K562 (cell line): ENCODE results near the gene KAZALD1. TPM values are rescaled to one million over a fixed set of nuclear protein-coding genes. Genes with fewer than 3 reads are reported as not detected.

Experiments
- BRD4 ChIP-seq: fragments of 200-600 bp; sonication (generic); IDR thresholded peaks from 2 replicates; pipeline ENCODE4 v1.6.1; 2017; ENCODE audit warnings: inconsistent platforms
- CBX5 ChIP-seq: IDR thresholded peaks from 2 replicates; pipeline ENCODE4 v1.6.1; 2014; ENCODE audit warnings: low read depth, borderline replicate concordance
- ELF1 ChIP-seq: fragments of 200-800 bp; sonication (Bioruptor generic); IDR thresholded peaks from 2 replicates; pipeline ENCODE4 v1.6.1; 2016; ENCODE audit warnings: missing genetic modification characterization, missing compliant biosample characterization
- ERF ChIP-seq: fragments of 450-650 bp; formaldehyde crosslinking; IDR thresholded peaks from 2 replicates; pipeline ENCODE4 v1.4.0; 2020; ENCODE audit warnings: mild to moderate bottlenecking, mixed read lengths
- ETV5 ChIP-seq: sonication (generic); formaldehyde crosslinking; IDR thresholded peaks from 2 replicates; pipeline ENCODE4 v1.4.0; 2020; ENCODE audit warnings: low read depth, mild to moderate bottlenecking, missing genetic modification reagents
- HNRNPK ChIP-seq: fragments of 200-400 bp; formaldehyde crosslinking; IDR thresholded peaks from one replicate; pipeline ENCODE4 v1.6.1; 2018; ENCODE audit warnings: mild to moderate bottlenecking, low read depth, low read length; ENCODE audit not compliant: poor library complexity, severe bottlenecking
- KLF16 ChIP-seq: IDR thresholded peaks from 2 replicates; pipeline ENCODE4 v1.6.1; 2016; ENCODE audit warnings: antibody characterized with exemption
- MAFF ChIP-seq: IDR thresholded peaks from 2 replicates; pipeline ENCODE4 v1.6.1; 2012; ENCODE audit warnings: low read length, improper control_type of control experiment
- MECOM ChIP-seq: fragments of 250-450 bp; sonication (Bioruptor Pico); IDR thresholded peaks from 2 replicates; pipeline ENCODE4 v1.8.0; 2022; ENCODE audit warnings: inconsistent platforms
- SRSF1 ChIP-seq: fragments of 200-400 bp; formaldehyde crosslinking; IDR thresholded peaks from 2 replicates; pipeline ENCODE4 v1.6.1; 2017; ENCODE audit warnings: mild to moderate bottlenecking, low read depth, low read length, moderate library complexity
- XRCC3 ChIP-seq: fragments of 450-650 bp; IDR thresholded peaks from 2 replicates; pipeline ENCODE4 v1.6.1; 2017; ENCODE audit warnings: mild to moderate bottlenecking, moderate library complexity
- ZFP1 ChIP-seq: fragments of 450-650 bp; formaldehyde crosslinking; IDR thresholded peaks from 2 replicates; pipeline ENCODE4 v1.4.0; 2020; ENCODE audit warnings: mild to moderate bottlenecking, mixed read lengths
- ZNF316 ChIP-seq: fragments of 450-650 bp; IDR thresholded peaks from 2 replicates; pipeline ENCODE4 v1.6.1; 2016
- ZNF717 ChIP-seq: fragments of 250-450 bp; sonication (Bioruptor Pico); IDR thresholded peaks from 2 replicates; pipeline ENCODE4 v1.5.0; 2021
- ZNF79 ChIP-seq: fragments of 250-450 bp; sonication (Bioruptor Pico); IDR thresholded peaks from 2 replicates; pipeline ENCODE4 v1.4.0; 2020; ENCODE audit warnings: low read depth, mild to moderate bottlenecking, moderate library complexity
- polyA plus RNA-seq, 8 experiments: library from polyadenylated mRNA; depleted of rRNA in 4 of 8; stranded (reverse) in 5 of 8; unstranded in 3 of 8; fragments of >200 nt; fragmentation: Nextera tagmentation in 2 of 8; fragmentation: Illumina TruSeq in 1 of 8; extraction: Ambion mirVana in 2 of 8; extraction: Trizol in 1 of 8; gene quantifications; 2 replicates each; pipeline versions ENCODE4 v1.2.1 to v1.2.3, GENCODE V29; 2011 to 2014; ENCODE audit warnings: inconsistent platforms in 1 of 8, missing spikeins in 1 of 8
- total RNA-seq, 7 experiments: library from RNA; depleted of rRNA in 6 of 7; stranded (reverse); fragments of >200 nt in 6 of 7; fragmentation: Illumina TruSeq in 2 of 7; extraction: Trizol in 2 of 7; gene quantifications; 2 replicates each; pipeline versions ENCODE4 v1.2.1 to v1.2.3, GENCODE V29; 2011 to 2021; ENCODE audit warnings: low replicate concordance in 1 of 7
- TF ChIP-seq, protein P1 (sequence below): fragments of 250-450 bp; sonication (Bioruptor Pico); IDR thresholded peaks from 2 replicates; pipeline ENCODE4 v1.5.0; 2022; ENCODE audit warnings: mild to moderate bottlenecking
- TF ChIP-seq, protein P2 (sequence below): sonication (generic); formaldehyde crosslinking; IDR thresholded peaks from 2 replicates; pipeline ENCODE4 v1.8.1; 2023; ENCODE audit warnings: mild to moderate bottlenecking, missing genetic modification reagents
- TF ChIP-seq, protein P3 (sequence below): fragments of 250-450 bp; sonication (Bioruptor Pico); IDR thresholded peaks from 2 replicates; pipeline ENCODE4 v1.4.0; 2020; ENCODE audit warnings: borderline replicate concordance
- TF ChIP-seq, protein P4 (sequence below): fragments of 450-650 bp; IDR thresholded peaks from 2 replicates; pipeline ENCODE4 v1.6.1; 2018; ENCODE audit warnings: mild to moderate bottlenecking, low read depth; ENCODE audit not compliant: partially characterized antibody
- TF ChIP-seq, protein P5 (sequence below): fragments of 250-450 bp; sonication (Bioruptor Pico); IDR thresholded peaks from 2 replicates; pipeline ENCODE4 v1.8.0; 2021; ENCODE audit warnings: mild to moderate bottlenecking, moderate library complexity

Gene KAZALD1
- total and polyA plus RNA-seq, 9 of the 15 experiments (the other 6 are each of a cell fraction or from before 2014, with no cell fraction given): 0.15 to 10.0 (median 4.9) TPM

DNA sequence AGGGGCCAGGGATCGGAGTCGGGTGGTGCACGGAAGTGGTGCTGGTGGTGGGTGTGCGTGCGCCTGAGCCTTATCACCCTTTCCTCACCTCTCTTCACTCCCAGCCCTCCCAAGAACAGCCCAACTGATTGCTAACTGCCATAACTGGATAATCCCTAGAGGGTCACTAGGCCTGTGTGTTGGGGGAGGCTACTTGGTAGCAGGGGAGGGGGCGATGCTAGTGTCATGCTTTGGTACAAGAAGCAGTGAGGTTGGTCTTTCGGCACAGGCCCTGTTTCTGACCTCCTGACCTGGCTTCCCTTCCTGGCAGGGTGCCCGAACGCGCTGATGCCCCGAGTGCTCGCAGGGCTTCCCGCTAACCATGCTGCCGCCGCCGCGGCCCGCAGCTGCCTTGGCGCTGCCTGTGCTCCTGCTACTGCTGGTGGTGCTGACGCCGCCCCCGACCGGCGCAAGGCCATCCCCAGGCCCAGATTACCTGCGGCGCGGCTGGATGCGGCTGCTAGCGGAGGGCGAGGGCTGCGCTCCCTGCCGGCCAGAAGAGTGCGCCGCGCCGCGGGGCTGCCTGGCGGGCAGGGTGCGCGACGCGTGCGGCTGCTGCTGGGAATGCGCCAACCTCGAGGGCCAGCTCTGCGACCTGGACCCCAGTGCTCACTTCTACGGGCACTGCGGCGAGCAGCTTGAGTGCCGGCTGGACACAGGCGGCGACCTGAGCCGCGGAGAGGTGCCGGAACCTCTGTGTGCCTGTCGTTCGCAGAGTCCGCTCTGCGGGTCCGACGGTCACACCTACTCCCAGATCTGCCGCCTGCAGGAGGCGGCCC lies 652 bp downstream of the KAZALD1 start (continued):
- TF ChIP-seq, protein P1, sequence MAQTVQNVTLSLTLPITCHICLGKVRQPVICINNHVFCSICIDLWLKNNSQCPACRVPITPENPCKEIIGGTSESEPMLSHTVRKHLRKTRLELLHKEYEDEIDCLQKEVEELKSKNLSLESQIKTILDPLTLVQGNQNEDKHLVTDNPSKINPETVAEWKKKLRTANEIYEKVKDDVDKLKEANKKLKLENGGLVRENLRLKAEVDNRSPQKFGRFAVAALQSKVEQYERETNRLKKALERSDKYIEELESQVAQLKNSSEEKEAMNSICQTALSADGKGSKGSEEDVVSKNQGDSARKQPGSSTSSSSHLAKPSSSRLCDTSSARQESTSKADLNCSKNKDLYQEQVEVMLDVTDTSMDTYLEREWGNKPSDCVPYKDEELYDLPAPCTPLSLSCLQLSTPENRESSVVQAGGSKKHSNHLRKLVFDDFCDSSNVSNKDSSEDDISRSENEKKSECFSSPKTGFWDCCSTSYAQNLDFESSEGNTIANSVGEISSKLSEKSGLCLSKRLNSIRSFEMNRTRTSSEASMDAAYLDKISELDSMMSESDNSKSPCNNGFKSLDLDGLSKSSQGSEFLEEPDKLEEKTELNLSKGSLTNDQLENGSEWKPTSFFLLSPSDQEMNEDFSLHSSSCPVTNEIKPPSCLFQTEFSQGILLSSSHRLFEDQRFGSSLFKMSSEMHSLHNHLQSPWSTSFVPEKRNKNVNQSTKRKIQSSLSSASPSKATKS: no peak
- TF ChIP-seq ERF: no peak
- TF ChIP-seq, protein P2, sequence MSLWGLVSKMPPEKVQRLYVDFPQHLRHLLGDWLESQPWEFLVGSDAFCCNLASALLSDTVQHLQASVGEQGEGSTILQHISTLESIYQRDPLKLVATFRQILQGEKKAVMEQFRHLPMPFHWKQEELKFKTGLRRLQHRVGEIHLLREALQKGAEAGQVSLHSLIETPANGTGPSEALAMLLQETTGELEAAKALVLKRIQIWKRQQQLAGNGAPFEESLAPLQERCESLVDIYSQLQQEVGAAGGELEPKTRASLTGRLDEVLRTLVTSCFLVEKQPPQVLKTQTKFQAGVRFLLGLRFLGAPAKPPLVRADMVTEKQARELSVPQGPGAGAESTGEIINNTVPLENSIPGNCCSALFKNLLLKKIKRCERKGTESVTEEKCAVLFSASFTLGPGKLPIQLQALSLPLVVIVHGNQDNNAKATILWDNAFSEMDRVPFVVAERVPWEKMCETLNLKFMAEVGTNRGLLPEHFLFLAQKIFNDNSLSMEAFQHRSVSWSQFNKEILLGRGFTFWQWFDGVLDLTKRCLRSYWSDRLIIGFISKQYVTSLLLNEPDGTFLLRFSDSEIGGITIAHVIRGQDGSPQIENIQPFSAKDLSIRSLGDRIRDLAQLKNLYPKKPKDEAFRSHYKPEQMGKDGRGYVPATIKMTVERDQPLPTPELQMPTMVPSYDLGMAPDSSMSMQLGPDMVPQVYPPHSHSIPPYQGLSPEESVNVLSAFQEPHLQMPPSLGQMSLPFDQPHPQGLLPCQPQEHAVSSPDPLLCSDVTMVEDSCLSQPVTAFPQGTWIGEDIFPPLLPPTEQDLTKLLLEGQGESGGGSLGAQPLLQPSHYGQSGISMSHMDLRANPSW (CRISPR knock-in tag): no peak
- no peak for TF ChIP-seq SRSF1
- no peak for TF ChIP-seq MECOM (CRISPR knock-in tag)
- TF ChIP-seq KLF16: no peak
- no peak for TF ChIP-seq ZNF717
- TF ChIP-seq BRD4: no peak
- TF ChIP-seq, protein P3, sequence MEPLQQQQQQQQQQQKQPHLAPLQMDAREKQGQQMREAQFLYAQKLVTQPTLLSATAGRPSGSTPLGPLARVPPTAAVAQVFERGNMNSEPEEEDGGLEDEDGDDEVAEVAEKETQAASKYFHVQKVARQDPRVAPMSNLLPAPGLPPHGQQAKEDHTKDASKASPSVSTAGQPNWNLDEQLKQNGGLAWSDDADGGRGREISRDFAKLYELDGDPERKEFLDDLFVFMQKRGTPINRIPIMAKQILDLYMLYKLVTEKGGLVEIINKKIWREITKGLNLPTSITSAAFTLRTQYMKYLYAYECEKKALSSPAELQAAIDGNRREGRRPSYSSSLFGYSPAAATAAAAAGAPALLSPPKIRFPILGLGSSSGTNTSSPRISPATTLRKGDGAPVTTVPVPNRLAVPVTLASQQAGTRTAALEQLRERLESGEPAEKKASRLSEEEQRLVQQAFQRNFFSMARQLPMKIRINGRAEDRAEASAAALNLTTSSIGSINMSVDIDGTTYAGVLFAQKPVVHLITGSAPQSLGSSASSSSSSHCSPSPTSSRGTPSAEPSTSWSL: no peak
- no peak for TF ChIP-seq HNRNPK
- TF ChIP-seq, protein P4, sequence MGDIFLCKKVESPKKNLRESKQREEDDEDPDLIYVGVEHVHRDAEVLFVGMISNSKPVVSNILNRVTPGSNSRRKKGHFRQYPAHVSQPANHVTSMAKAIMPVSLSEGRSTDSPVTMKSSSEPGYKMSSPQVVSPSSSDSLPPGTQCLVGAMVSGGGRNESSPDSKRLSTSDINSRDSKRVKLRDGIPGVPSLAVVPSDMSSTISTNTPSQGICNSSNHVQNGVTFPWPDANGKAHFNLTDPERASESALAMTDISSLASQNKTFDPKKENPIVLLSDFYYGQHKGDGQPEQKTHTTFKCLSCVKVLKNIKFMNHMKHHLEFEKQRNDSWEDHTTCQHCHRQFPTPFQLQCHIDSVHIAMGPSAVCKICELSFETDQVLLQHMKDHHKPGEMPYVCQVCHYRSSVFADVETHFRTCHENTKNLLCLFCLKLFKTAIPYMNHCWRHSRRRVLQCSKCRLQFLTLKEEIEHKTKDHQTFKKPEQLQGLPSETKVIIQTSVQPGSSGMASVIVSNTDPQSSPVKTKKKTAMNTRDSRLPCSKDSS: no peak
- peak; percentile 42; the same call in 1 of the 2 replicates for TF ChIP-seq ETV5 (CRISPR knock-in tag)
- TF ChIP-seq CBX5: no peak
- no peak for TF ChIP-seq MAFF
- no peak for TF ChIP-seq ZNF316
- TF ChIP-seq XRCC3: no peak
- TF ChIP-seq ELF1 (tag): no peak
- no peak for TF ChIP-seq ZFP1 (CRISPR knock-in tag)
- TF ChIP-seq, protein P5, sequence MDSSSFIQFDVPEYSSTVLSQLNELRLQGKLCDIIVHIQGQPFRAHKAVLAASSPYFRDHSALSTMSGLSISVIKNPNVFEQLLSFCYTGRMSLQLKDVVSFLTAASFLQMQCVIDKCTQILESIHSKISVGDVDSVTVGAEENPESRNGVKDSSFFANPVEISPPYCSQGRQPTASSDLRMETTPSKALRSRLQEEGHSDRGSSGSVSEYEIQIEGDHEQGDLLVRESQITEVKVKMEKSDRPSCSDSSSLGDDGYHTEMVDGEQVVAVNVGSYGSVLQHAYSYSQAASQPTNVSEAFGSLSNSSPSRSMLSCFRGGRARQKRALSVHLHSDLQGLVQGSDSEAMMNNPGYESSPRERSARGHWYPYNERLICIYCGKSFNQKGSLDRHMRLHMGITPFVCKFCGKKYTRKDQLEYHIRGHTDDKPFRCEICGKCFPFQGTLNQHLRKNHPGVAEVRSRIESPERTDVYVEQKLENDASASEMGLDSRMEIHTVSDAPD (CRISPR knock-in tag): no peak
- TF ChIP-seq ZNF79 (CRISPR knock-in tag): no peak
